IMR-90 (cell line): ENCODE measurements around the gene DHX34. TPM values are rescaled to one million over a fixed set of nuclear protein-coding genes. Genes with fewer than 3 reads are reported as not detected.

Experiments used
- ATAC-seq: fragments of 200-7000 bp; cut with Tn5 transposase; 2 replicates; pipeline ENCODE4 v1.9.1; 2020; ENCODE audit warnings: low read depth, mild to moderate bottlenecking, moderate library complexity
- BruUV-seq: library from RNA; stranded (reverse); fragments of 400-500 nt; replicated peaks from 2 replicates; lab custom pipeline; 2021; lab: Mats Ljungman, UMichigan
- CTCF ChIA-PET: fragments of 300-600 bp; formaldehyde crosslinking; extraction: SDS; loops from one replicate; lab custom pipeline; 2021; ENCODE audit warnings: antibody characterized with exemption; lab: Yijun Ruan, JAX
- POLR2A ChIA-PET: fragments of 300-600 bp; sonication (Branson Sonifier 250); formaldehyde crosslinking; loops from one replicate; lab custom pipeline; 2022; ENCODE audit warnings: antibody characterized with exemption; ENCODE audit not compliant: unreplicated experiment; lab: Charles Lee
- DNase-seq: peaks from one replicate; pipeline ENCODE4 v3.0.0; 2013
- H2AFZ ChIP-seq: replicated peaks from 2 replicates; pipeline ENCODE3; 2013; ENCODE audit warnings: low read length, mild to moderate bottlenecking; ENCODE audit not compliant: poor library complexity
- H2AK5ac ChIP-seq: 2 replicates; pipeline ENCODE4 v1.6.1; 2013; ENCODE audit warnings: low read depth, low read length, inconsistent platforms
- H2AK9ac ChIP-seq: replicated peaks from 2 replicates; pipeline ENCODE3; 2013; ENCODE audit warnings: mild to moderate bottlenecking, low read depth, low read length, moderate library complexity; ENCODE audit not compliant: poor library complexity
- H2BK120ac ChIP-seq: 2 replicates; pipeline ENCODE4 v1.6.1; 2013; ENCODE audit warnings: low read depth, low read length, inconsistent platforms
- H2BK15ac ChIP-seq: 3 replicates; pipeline ENCODE4 v1.6.1; 2013; ENCODE audit warnings: low read depth, low read length, inconsistent platforms
- H2BK20ac ChIP-seq: 2 replicates; pipeline ENCODE4 v1.6.1; 2013; ENCODE audit warnings: low read depth, mild to moderate bottlenecking, inconsistent platforms, low read length, moderate library complexity
- H2BK5ac ChIP-seq: 2 replicates; pipeline ENCODE4 v1.6.1; 2013; ENCODE audit warnings: mild to moderate bottlenecking, low read depth, low read length, inconsistent platforms; ENCODE audit not compliant: poor library complexity, severe bottlenecking
- H3K14ac ChIP-seq: replicated peaks from 2 replicates; pipeline ENCODE4 v1.6.1; 2013; ENCODE audit warnings: low read depth, low read length, inconsistent platforms
- H3K18ac ChIP-seq: 2 replicates; pipeline ENCODE4 v1.6.1; 2013; ENCODE audit warnings: low read depth, low read length, control low read depth
- H3K23ac ChIP-seq: 2 replicates; pipeline ENCODE4 v1.6.1; 2013; ENCODE audit warnings: low read depth, low read length, inconsistent platforms
- H3K27ac ChIP-seq: 2 replicates; pipeline ENCODE4 v1.5.1; 2013; ENCODE audit warnings: mild to moderate bottlenecking, control low read depth, low read length; ENCODE audit not compliant: insufficient read depth
- H3K27me3 ChIP-seq: 2 replicates; pipeline ENCODE4 v1.6.1; 2013; ENCODE audit warnings: low read length; ENCODE audit not compliant: control insufficient read depth, insufficient read depth
- H3K36me3 ChIP-seq: 2 replicates; pipeline ENCODE4 v1.6.1; 2013; ENCODE audit warnings: low read length, mixed read lengths; ENCODE audit not compliant: control insufficient read depth, insufficient read depth
- H3K4ac ChIP-seq: 2 replicates; pipeline ENCODE4 v1.6.1; 2013; ENCODE audit warnings: low read depth, low read length, inconsistent platforms
- H3K4me1 ChIP-seq: 2 replicates; pipeline ENCODE4 v1.6.1; 2013; ENCODE audit warnings: low read length, mixed read lengths; ENCODE audit not compliant: control insufficient read depth, insufficient read depth
- H3K4me2 ChIP-seq: 2 replicates; pipeline ENCODE4 v1.6.1; 2013; ENCODE audit warnings: low read depth, mild to moderate bottlenecking, control low read depth, low read length, moderate library complexity
- H3K4me3 ChIP-seq: 2 replicates; pipeline ENCODE4 v1.5.1; 2013; ENCODE audit warnings: low read depth, mild to moderate bottlenecking, control low read depth, low read length, moderate library complexity; ENCODE audit not compliant: insufficient read depth
- H3K56ac ChIP-seq: 2 replicates; pipeline ENCODE4 v1.6.1; 2013; ENCODE audit warnings: low read length, inconsistent platforms; ENCODE audit not compliant: insufficient read depth; ENCODE audit errors: extremely low read depth
- H3K79me1 ChIP-seq, 2 experiments: 2 replicates each; pipeline ENCODE4 v1.6.1; 2013; ENCODE audit warnings: low read length in 2 of 2, inconsistent platforms in 1 of 2, low read depth in 1 of 2
- H3K9ac ChIP-seq: 2 replicates; pipeline ENCODE4 v1.6.1; 2013; ENCODE audit warnings: low read depth, low read length, control low read depth
- H3K9me1 ChIP-seq: 2 replicates; pipeline ENCODE4 v1.6.1; 2013; ENCODE audit warnings: low read length, inconsistent platforms; ENCODE audit not compliant: insufficient read depth
- H3K9me3 ChIP-seq: 2 replicates; pipeline ENCODE4 v1.6.1; 2013; ENCODE audit warnings: low read length; ENCODE audit not compliant: control insufficient read depth, insufficient read depth
- H4K20me1 ChIP-seq: 2 replicates; pipeline ENCODE4 v1.6.1; 2013; ENCODE audit warnings: low read length, inconsistent platforms; ENCODE audit not compliant: insufficient read depth
- H4K5ac ChIP-seq: 2 replicates; pipeline ENCODE4 v1.6.1; 2013; ENCODE audit warnings: mild to moderate bottlenecking, low read depth, low read length, control low read depth
- H4K8ac ChIP-seq, 2 experiments: 2 replicates each; pipeline ENCODE4 v1.6.1; 2013; ENCODE audit warnings: low read depth in 2 of 2, low read length in 2 of 2, control low read depth in 1 of 2, inconsistent platforms in 1 of 2
- H4K91ac ChIP-seq: 2 replicates; pipeline ENCODE4 v1.6.1; 2013; ENCODE audit warnings: low read depth, low read length, inconsistent platforms; ENCODE audit not compliant: insufficient read depth
- BHLHE40 ChIP-seq: fragments of 150-350 bp; IDR thresholded peaks from 2 replicates; pipeline ENCODE4 v1.6.1; 2016; ENCODE audit warnings: mild to moderate bottlenecking, low read depth, low read length
- CEBPB ChIP-seq: IDR thresholded peaks from 2 replicates; pipeline ENCODE4 v1.6.1; 2012; ENCODE audit warnings: low read depth, low read length, improper control_type of control experiment
- CHD1 ChIP-seq: IDR thresholded peaks from 2 replicates; pipeline ENCODE4 v1.6.1; 2012; ENCODE audit warnings: low read depth, low read length, improper control_type of control experiment
- ELK1 ChIP-seq: fragments of 150-350 bp; IDR thresholded peaks from 2 replicates; pipeline ENCODE4 v1.6.1; 2016; ENCODE audit warnings: low read depth, mild to moderate bottlenecking, low read length, moderate library complexity, borderline replicate concordance
- FOS ChIP-seq: fragments of 150-350 bp; IDR thresholded peaks from 2 replicates; pipeline ENCODE4 v1.6.1; 2016; ENCODE audit warnings: low read depth, low read length
- MAFK ChIP-seq: IDR thresholded peaks from 2 replicates; pipeline ENCODE4 v1.6.1; 2012; ENCODE audit warnings: low read depth, low read length, improper control_type of control experiment
- MAZ ChIP-seq: IDR thresholded peaks from 2 replicates; pipeline ENCODE4 v1.6.1; 2012; ENCODE audit warnings: low read depth, mild to moderate bottlenecking, low read length, improper control_type of control experiment, moderate library complexity, borderline replicate concordance
- MXI1 ChIP-seq: IDR thresholded peaks from 2 replicates; pipeline ENCODE4 v1.6.1; 2012; ENCODE audit warnings: low read depth, mild to moderate bottlenecking, low read length, moderate library complexity, borderline replicate concordance
- POLR2A ChIP-seq: IDR thresholded peaks from 2 replicates; pipeline ENCODE4 v1.6.1; 2012; ENCODE audit warnings: mild to moderate bottlenecking, low read depth, low read length
- RAD21 ChIP-seq: IDR thresholded peaks from 2 replicates; pipeline ENCODE4 v1.6.1; 2012; ENCODE audit warnings: low read length, improper control_type of control experiment
- RCOR1 ChIP-seq: IDR thresholded peaks from 2 replicates; pipeline ENCODE4 v1.6.1; 2012; ENCODE audit warnings: mild to moderate bottlenecking, low read length, improper control_type of control experiment; ENCODE audit not compliant: insufficient replicate concordance
- RFX5 ChIP-seq: IDR thresholded peaks from 2 replicates; pipeline ENCODE4 v1.8.0; 2012; ENCODE audit warnings: low read depth, mild to moderate bottlenecking, low read length, moderate library complexity
- SMC3 ChIP-seq: fragments of 150-350 bp; IDR thresholded peaks from 2 replicates; pipeline ENCODE4 v1.6.1; 2016; ENCODE audit warnings: low read depth, mild to moderate bottlenecking, antibody characterized with exemption, low read length, moderate library complexity
- WGBS, 2 experiments: methylation state at CpG; one replicate each; pipeline versions ENCODE4 v1.1.5 to v1.1.7; 2013; ENCODE audit warnings: missing lambda C conversion rate in 2 of 2; ENCODE audit not compliant: insufficient read length in 1 of 2; ENCODE audit errors: extremely low coverage in 2 of 2; 5-methylcytosine and 5-hydroxymethylcytosine counted together
- dilution Hi-C: fragments of 300-500 bp; cut with HindIII; formaldehyde crosslinking; loops from one replicate; pipeline ENCODE4 v1.14.3; 2018; ENCODE audit warnings: low sequenced_read_pairs; ENCODE audit not compliant: unreplicated experiment
- in situ Hi-C: fragments of 300-500 bp; cut with MboI; formaldehyde crosslinking; loops from 3 replicates; pipeline ENCODE4 v1.14.3; 2019; ENCODE audit warnings: low sequenced_read_pairs, inconsistent platforms, mixed read lengths
- intact Hi-C: fragments of 100-400 bp; cut with micrococcal nuclease; formaldehyde crosslinking; loops from 2 replicates; pipeline ENCODE4 v1.10.0; 2022
- polyA plus RNA-seq, 3 experiments: library from polyadenylated mRNA; depleted of rRNA; stranded (reverse); fragments of >200 nt; gene quantifications; 2 replicates each; pipeline ENCODE4 v1.2.3, GENCODE V29; 2012; ENCODE audit warnings: low replicate concordance in 1 of 3
- total RNA-seq: library from RNA; depleted of rRNA; stranded (reverse); fragments of >200 nt; gene quantifications from 2 replicates; pipeline ENCODE4 v1.2.3, GENCODE V29; 2012
- TF ChIP-seq, protein P1 (sequence below): conservative IDR thresholded peaks from 2 replicates; pipeline ENCODE4 v1.5.1; 2012; ENCODE audit warnings: mild to moderate bottlenecking, low read depth, low read length, improper control_type of control experiment
- TF ChIP-seq, protein P2 (sequence below): fragments of 150-350 bp; IDR thresholded peaks from 2 replicates; pipeline ENCODE4 v1.6.1; 2017; ENCODE audit warnings: mild to moderate bottlenecking, antibody characterized with exemption, low read length, low read depth

Gene DHX34
- total and polyA plus RNA-seq, 2 of the 4 experiments (the other 2 are of a cell fraction) = 4.5 to 13.7 TPM

GRCh38 chr19:47429140-47429793, 80.2 kb downstream of the DHX34 start:
- no peak for TF ChIP-seq MXI1
- TF ChIP-seq BHLHE40 = no peak
- TF ChIP-seq RCOR1 = no peak
- no peak for TF ChIP-seq CEBPB
- TF ChIP-seq CHD1 = no peak
- TF ChIP-seq RFX5 = no peak
- TF ChIP-seq SMC3 = no peak
- no peak for TF ChIP-seq MAZ
- TF ChIP-seq ELK1 = no peak
- no peak for TF ChIP-seq POLR2A
- TF ChIP-seq, protein P1, sequence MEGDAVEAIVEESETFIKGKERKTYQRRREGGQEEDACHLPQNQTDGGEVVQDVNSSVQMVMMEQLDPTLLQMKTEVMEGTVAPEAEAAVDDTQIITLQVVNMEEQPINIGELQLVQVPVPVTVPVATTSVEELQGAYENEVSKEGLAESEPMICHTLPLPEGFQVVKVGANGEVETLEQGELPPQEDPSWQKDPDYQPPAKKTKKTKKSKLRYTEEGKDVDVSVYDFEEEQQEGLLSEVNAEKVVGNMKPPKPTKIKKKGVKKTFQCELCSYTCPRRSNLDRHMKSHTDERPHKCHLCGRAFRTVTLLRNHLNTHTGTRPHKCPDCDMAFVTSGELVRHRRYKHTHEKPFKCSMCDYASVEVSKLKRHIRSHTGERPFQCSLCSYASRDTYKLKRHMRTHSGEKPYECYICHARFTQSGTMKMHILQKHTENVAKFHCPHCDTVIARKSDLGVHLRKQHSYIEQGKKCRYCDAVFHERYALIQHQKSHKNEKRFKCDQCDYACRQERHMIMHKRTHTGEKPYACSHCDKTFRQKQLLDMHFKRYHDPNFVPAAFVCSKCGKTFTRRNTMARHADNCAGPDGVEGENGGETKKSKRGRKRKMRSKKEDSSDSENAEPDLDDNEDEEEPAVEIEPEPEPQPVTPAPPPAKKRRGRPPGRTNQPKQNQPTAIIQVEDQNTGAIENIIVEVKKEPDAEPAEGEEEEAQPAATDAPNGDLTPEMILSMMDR = no peak
- no peak for TF ChIP-seq FOS
- TF ChIP-seq, protein P2, sequence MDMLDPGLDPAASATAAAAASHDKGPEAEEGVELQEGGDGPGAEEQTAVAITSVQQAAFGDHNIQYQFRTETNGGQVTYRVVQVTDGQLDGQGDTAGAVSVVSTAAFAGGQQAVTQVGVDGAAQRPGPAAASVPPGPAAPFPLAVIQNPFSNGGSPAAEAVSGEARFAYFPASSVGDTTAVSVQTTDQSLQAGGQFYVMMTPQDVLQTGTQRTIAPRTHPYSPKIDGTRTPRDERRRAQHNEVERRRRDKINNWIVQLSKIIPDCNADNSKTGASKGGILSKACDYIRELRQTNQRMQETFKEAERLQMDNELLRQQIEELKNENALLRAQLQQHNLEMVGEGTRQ = no peak
- no peak for TF ChIP-seq MAFK
- no peak for TF ChIP-seq RAD21
- no TSS peak for BruUV-seq
- WGBS, 2 experiments = 17% methylated on average over 2 of the region's 20 CpGs; no CpG with 5 or more reads in 1 of the 2 experiments
- in situ Hi-C loops = no loop called here
- H4K5ac ChIP-seq = no peak overlapping the region
- H2AFZ ChIP-seq = peak overlapping the region; percentile 43
- no peak overlapping the region for H3K14ac ChIP-seq
- H2BK20ac ChIP-seq = no peak overlapping the region
- no peak overlapping the region for H2BK120ac ChIP-seq
- no peak overlapping the region for H3K56ac ChIP-seq
- H3K9ac ChIP-seq = no peak overlapping the region
- peaks cover 3% of the 10 kb centered on the region; the same call in 1 of the 2 replicates for H3K27me3 ChIP-seq
- ChIA-PET CTCF (interaction anchor here (1.7 kb wide), 1 partner anchor 8 kb away, joined by 10 read pairs; no protein-coding TSS in a partner anchor), POLR2A (interaction anchor here (0.5 to 0.6 kb wide), 2 partner anchors 111 to 1445 kb away, joined by 3 to 4 read pairs; no protein-coding TSS in a partner anchor)
- H2BK5ac ChIP-seq = no peak overlapping the region
- no peak overlapping the region for H3K18ac ChIP-seq
- H3K4me3 ChIP-seq = no peak overlapping the region
- peak overlapping the region; percentile 52 for H2AK9ac ChIP-seq
- no peaks in the 10 kb centered on the region for H3K9me3 ChIP-seq
- intact Hi-C loops = loop anchor here (5.0 kb wide), 1 partner anchor 168 kb away; no protein-coding TSS in a partner anchor
- peak overlapping the region; percentile 44; the same call in 1 of the 2 replicates for H2AK5ac ChIP-seq
- peaks cover 11% of the 10 kb centered on the region; the same call in 1 of the 2 replicates for H3K9me1 ChIP-seq
- no peaks in the 10 kb centered on the region for H3K36me3 ChIP-seq
- H4K20me1 ChIP-seq = peaks cover 8% of the 10 kb centered on the region
- H3K4me1 ChIP-seq = peaks cover 3% of the 10 kb centered on the region; the same call in 1 of the 2 replicates
- H3K4me2 ChIP-seq = no peak overlapping the region
- H4K8ac ChIP-seq = no peak overlapping the region
- no peak overlapping the region for H2BK15ac ChIP-seq
- H3K79me1 ChIP-seq = no peaks in the 10 kb centered on the region
- no peak for ATAC-seq
- no peak overlapping the region for H4K91ac ChIP-seq
- H3K23ac ChIP-seq = no peak overlapping the region
- DNase-seq = no peak
- no peak overlapping the region for H3K4ac ChIP-seq
- no peak overlapping the region for H3K27ac ChIP-seq
- dilution Hi-C loops = no loop called here
